Fibroblast of gingiva (primary cell): ENCODE data around the gene MLH1.
A peak's percentile ranks its signal among the peaks of the same experiment; 100 is the strongest.

Source experiments
- DNase-seq: peaks from one replicate; pipeline ENCODE4 v3.0.0-alpha.2; 2011; ENCODE audit warnings: low read depth

The MLH1 gene

DNA sequence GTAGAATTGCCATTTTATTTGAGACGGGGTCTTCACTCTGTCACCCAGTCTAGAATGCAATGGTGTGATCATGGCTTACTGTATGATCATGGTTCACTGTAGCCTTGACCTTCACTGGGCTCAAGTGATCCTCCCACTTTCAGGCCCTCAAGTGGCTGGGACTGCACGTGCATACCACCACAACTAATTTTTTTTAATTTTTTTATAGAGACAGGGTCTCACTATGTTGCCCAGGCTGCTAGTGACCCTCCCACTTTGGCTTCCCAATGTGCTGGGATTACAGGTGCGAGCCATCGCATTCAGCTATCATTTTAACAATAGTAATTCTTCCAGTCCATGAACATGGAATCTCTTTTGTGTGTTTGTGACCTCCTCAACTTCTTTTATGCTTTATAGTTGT is 12.3 kb upstream of the MLH1 start:
- DNase-seq = no peak

DNA sequence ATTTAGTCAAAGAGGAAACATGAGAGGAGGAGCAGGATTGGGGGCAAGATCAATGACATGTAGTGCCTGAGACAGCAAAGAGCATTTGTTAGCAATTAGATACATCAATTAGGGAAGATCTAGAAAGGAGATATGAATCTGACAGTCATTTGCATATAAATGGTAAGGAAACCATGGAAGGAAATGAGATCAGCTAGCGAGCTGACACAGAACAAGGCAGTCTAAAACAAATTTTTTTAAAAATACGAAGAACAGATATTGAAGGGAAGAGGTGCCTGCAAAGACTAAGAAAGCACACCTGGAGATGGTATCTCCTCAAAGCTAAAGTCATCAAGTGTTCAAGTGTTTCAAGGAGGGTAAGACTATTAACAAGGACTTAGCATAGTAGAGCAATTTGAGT is 5.0 kb upstream of the MLH1 start:
- no peak for DNase-seq

DNA sequence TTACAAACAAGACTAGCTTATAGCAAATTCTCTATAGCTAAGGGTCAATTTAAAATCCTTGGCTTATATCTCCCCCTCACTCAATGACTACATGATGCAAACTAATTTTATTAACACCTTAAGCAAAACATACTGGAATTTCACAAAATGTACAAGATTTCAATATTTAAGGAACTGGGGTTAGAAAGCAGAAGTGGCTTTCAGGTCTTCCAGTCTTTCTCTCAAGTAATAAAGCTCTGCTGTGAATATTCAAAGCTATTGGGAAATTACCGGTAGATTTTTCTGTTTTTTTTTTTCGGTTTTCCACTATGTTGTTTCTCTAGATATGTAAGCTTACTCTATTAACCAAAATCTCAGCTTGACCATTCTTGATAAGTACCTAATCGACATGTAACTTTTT is 4.3 kb upstream of the MLH1 start:
- no peak for DNase-seq

DNA sequence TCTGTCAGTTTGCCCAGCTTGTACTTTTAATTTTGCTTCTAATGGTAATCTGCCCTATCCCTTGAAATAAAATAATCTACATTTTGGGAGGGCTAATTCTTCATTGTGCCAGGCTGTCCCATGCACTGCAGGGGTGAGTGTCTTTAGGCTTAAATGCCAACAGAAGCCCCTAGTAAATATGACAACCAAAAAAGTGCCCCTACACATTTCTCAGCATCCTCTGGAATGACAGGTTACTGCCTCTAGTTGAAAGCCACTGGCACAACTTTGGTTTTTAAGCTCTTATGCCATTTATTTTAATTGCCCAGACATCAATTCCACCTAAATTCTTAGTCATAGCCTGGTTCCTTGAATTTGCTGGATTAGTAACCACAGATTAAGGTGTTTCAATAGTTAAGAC is 3.8 kb upstream of the MLH1 start:
- no peak for DNase-seq

DNA sequence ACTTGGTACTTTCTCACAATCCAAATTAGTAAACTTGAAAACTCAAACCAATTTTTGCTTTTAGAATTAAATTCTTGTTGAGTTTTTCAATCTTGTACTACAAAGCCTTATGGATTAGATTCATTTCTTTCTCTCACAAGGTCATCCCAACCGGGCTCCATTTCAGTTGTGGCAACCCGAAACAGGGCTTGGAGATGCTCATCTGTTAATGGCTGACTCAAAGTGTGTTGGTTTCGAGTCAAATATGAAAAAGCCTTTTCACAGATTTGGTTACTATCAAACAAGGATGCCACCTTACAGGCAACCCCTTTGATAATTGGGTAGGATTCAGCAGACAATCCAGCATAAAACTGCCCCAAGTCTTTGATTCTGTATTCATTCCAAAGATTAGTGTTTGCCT is 2.2 kb upstream of the MLH1 start:
- DNase-seq = no peak

DNA sequence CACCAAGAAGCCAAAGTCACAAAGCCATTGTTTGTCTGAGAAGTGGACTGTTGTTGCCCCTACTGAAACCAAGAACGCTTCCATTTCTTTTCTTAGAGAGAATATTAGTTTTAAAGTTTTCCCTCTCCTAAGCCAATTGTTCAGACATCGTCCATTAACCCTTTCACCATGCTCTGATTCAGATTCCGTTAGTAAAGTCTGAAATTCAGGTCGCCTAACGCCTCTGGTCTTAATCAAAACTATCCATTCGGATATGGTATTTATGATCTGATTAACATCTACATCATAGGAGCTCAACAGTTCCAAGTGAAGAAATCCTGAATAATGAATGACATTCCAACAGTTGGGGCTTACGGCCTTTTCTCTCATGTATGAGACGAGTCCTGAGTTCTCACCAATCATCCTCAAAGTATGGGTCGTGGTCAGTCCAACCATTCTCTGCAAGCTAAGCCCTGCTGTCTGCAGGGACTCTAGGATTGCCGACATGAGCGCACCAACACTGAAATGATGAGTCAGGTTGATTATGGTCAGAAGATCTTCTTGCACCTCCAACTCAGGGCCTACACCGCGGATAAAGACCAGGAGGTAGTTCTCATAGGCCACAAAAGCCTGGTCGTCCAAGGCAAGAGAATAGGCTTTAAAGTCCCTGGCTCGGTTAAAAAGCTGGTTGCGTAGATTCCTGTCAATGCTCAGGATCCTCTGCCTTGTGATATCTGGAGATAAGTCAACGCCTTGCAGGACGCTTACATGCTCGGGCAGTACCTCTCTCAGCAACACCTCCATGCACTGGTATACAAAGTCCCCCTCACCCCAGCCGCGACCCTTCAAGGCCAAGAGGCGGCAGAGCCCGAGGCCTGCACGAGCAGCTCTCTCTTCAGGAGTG is 1.2 kb upstream of the MLH1 start:
- DNase-seq = peak; percentile 62

DNA sequence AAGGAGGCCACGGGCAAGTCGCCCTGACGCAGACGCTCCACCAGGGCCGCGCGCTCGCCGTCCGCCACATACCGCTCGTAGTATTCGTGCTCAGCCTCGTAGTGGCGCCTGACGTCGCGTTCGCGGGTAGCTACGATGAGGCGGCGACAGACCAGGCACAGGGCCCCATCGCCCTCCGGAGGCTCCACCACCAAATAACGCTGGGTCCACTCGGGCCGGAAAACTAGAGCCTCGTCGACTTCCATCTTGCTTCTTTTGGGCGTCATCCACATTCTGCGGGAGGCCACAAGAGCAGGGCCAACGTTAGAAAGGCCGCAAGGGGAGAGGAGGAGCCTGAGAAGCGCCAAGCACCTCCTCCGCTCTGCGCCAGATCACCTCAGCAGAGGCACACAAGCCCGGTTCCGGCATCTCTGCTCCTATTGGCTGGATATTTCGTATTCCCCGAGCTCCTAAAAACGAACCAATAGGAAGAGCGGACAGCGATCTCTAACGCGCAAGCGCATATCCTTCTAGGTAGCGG is 452 bp upstream of the MLH1 start, which contains the start of gene EPM2AIP1:
TSS of gene EPM2AIP1 (minus strand) at position 326 of the 520 bp plus-strand sequence. CDS start at position 272, 54 bp downstream.
- no peak for DNase-seq

DNA sequence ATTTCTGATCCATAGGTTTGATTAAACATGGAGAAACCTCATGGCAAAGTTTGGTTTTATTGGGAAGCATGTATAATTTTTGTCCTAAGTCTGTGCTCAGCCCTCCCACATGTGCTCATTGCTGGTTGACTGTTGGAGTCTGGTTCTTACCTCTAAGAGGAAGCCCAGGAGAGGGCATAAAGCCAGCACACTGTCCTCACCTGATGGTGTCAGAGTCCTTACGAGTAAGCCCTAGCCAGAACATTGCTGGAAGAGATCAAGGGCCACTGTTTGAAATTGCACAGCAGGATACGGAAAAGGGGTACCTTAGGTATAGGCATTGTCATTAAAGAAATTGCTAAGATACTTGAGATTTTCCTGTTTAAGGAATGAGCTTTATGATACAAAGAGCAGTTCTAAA is 21.3 kb downstream of the MLH1 start:
- no peak for DNase-seq

DNA sequence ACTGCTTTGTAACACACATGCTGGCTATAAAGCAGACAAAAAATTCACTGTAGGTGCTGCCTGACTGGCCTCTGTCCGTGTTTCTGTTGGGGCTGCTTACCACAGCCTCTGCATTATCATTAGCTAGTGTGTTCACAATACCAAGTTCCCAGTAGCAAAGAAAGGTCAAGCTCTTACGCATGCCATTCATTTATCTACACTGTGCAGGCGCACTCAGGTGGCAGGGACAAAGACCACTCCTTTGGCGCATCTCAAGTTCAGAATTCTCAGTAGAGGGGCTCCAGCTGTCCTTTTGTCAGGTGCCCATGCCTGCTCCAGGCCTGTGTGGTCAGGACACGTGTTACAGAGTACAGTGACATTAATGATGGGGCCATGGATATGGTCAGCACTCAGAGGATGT is 22.3 kb downstream of the MLH1 start:
- DNase-seq = no peak

DNA sequence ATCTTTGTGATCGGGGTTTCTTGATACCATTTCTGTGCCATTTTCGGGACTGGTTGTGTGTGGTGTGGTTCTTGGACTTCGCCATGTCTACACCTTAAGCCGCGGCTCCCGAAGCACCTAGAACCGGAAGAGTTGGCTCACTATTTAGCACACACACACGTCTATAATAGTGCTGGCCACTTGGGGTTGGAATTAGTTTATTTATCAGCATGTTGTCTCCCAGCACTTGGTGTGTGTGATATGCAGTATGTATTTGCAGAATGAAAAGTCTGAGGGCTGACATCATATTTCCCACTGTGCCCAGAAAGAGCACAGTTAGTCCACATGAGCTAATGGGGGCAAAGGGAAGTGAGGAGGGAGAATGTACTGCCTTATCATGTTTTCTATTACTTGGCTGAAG is 23.6 kb downstream of the MLH1 start:
- no peak for DNase-seq

DNA sequence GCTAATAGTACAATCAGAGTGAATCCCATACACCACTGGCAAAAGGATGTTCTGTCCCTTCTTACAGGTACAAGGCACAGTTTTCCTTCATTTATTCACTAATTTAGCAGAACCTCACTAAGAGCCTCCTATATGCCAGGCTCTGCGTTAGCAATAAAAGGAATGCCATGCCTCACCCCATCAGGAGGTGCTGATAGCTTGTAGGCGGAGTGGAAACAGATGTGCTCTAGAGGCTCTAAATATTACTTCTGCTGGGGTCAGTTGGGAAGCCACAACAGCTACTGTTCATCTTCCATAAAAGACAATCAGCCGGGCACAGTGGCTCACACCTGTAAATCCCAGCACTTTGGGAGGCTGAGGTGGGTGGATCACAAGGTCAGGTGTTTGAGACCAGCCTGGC is 24.4 kb downstream of the MLH1 start:
- no peak for DNase-seq

DNA sequence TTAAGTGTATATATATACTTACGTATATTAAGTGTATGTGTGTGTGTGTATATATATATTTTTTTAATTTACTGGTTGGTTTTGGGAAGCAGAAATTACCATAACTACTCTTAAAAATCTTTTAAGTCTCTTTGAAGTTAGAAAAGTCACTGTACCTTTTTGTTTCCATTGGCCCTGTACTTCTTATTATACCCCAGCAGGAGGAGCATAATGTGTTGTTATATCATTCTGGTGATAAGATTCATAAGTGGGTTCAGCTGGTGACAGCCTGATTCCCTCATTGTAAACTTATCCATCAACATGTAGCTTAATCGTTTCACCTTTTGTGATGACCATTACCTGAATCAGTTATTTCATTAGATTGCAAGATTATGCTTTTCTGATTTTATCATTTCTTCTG is 30.8 kb downstream of the MLH1 start:
- DNase-seq = peak; percentile 21

DNA sequence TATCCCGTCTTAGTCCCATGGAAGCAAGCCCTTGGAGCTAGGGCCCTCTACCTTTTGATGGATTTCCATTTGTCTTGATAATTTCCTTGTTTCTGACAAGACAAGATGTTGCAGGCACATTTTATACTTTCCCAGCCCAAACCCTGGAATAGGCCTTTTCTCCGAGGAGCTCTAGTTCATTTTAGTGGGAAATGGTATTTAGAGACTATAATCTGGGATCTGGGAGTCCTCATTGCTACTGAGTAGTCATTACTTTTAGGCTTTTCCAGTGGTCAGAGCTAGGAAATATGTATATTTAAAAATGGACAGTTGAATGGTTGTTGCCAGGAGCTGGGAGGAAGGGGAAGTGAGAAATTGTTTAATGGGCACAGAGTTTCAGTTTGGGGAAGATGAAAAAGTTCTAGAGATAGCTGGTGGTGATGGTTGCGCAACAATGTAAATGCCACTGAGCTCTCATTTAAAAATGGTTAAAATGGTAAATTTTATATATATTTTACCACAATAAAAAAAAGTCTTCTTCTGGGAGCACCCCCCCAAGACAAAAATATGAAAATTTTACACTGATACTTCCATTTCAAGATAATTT is 31.6 kb downstream of the MLH1 start:
- no peak for DNase-seq

DNA sequence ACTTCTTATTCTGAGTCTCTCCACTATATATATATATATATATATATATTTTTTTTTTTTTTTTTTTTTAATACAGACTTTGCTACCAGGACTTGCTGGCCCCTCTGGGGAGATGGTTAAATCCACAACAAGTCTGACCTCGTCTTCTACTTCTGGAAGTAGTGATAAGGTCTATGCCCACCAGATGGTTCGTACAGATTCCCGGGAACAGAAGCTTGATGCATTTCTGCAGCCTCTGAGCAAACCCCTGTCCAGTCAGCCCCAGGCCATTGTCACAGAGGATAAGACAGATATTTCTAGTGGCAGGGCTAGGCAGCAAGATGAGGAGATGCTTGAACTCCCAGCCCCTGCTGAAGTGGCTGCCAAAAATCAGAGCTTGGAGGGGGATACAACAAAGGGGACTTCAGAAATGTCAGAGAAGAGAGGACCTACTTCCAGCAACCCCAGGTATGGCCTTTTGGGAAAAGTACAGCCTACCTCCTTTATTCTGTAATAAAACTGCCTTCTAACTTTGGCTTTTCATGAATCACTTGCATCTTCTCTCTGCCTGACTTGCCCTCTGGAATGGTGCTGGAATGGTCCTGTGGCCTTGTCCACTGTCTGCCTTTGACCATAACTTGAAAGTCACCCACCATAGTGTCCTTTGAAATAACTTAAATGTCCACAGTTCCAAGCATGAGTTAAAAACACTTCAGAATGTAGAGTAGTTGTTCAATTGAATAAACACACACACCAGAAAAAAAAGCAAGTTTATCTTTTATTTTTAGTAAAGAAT is 32.4 kb downstream of the MLH1 start:
- DNase-seq = no peak

DNA sequence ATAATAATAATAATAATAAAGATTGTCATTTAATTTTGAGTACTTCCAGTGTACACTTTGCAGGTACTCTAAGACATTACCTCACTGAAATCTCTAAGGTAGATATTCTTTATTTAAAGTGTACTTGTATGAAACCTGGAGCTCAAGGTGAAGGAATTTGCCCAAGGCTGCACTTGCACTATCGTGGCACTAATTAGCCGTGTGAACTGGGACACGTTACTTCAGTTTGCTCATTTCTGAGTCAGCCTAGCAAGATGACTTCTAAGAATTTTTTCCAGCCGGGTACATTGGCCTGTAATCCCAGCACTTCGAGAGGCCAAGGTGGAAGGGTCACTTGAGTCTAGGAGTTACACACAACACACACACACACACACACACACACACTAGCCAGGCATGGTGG is 33.5 kb downstream of the MLH1 start:
- DNase-seq = no peak

DNA sequence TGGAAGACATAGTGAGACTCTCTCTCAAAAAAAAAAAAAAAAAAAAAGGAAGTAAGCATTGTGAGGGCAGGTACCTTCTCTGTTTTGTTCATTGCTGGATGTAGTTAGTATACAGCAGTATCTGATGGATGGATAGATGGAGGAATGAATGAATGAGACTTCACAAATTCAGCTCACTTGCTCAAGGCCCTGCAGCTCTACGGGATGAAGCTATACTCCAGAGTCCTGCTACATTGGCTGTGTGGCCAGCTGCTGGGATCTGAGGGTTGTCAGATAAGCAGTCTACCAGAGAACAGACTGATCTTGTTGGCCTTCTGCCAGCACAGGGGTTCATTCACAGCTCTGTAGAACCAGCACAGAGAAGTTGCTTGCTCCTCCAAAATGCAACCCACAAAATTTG is 35.0 kb downstream of the MLH1 start:
- DNase-seq = no peak

DNA sequence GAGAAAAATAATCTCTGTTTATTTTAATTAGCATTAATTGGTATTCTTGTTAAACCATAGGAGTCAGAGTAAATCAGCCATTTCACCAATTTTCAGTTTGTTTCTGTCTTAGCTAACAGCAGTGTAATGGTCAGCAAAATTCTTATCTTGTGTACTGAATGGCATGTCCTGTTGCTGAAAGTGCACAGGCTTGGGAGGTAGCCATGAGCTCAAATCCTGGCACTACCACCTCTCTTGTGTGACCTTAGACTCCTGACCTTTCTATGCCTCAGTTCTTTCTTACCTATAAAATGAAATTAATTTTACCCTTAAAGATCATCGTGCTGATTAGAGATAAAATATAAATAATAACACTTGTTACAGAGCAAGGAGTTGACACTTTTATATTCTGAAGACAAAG is 35.8 kb downstream of the MLH1 start:
- DNase-seq = no peak

DNA sequence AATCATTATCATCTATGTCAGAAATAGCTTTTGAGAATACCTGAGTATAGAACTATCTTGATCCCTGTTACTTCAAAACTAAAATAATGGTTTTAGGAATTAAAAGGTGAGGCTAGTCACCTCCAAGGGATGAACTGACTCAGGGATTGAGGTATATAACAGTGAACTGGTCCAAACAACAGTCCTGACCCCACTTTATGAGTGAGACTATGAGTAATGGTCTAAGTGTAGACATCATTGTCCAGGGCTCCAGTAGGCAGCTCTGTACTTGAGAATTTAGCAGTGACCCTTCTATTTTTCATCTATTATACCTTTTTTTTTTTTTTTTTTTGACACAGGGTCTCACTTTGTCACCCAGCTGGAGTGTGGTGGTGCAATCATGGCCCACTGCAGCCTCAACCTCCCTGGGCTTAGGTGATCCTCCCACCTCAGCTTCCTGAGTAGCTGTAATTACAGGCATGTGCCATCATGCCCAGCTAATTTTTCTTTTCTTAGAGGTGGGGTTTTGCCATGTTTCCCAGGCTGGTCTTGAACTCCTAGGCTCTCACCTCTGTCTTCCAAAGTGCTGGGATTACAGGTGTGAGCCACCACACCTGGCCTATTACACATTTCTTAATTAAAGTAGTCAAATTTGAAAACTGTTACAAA is 36.3 kb downstream of the MLH1 start:
- DNase-seq = no peak

DNA sequence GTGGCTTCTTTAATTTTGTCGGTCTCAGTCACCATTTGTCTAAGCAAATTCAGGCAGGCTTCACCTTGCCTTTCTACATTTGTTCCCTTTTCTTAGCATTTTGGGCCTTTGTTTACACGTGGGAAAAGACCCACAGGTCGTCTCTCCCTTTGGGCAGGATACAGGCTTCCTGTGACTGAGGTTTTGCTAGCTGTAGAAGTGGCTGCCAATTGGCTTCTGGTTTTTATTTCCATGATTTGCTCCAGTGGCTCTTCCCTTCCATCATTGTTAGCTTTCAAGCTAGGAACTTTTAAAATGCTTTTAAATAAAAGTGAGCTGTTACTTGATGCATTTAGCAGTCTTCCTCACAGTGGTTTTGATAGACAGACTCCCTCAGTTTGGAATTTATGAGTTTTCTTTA is 37.3 kb downstream of the MLH1 start:
- no peak for DNase-seq

DNA sequence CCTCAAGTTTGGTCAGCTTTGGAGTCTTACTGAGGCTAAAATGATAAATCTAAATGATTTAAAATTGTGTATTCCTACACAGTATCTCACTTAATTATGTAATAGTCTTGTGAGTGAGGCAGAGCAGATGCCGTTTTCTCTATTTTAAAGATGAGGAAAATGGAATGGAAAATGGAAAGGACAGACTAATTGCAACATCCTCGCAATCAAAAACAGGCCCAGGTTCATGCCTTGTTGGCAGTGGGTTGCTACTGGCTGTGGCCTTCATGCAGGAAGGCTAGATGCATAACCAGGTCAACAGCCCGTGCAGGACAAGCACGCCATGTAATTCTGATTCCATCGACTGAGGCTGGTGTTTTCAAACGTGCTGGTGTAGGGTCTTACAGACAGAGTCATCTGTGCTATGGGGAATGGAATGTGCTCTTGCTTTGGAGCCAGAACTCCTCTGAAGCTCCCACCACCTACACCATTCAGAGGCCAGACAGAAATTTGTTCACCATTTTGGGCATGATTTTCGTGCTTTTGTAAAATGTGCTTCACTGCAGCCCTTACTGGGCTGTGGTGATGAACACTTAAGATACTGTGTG is 37.9 kb downstream of the MLH1 start:
- DNase-seq = peak; percentile 51

DNA sequence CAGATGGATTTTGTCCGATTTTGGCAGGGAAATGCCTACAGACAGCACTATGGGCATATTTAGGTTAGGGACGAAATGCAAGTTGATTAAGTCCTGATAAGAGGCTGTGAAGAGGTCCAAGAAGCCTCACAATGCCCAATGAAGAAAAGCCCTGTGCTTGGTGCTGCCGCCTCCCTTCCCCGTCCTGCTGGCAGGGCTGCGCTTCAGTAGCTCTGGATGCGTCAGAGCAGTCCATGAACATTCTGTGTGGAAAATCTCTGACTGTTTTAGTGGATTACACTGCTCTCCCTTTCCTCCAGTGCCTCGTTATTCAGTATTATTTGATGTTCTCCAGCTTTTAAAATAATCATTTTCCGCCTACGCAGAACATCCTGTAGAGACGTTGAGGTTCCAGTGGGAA is 39.6 kb downstream of the MLH1 start:
- DNase-seq = no peak

DNA sequence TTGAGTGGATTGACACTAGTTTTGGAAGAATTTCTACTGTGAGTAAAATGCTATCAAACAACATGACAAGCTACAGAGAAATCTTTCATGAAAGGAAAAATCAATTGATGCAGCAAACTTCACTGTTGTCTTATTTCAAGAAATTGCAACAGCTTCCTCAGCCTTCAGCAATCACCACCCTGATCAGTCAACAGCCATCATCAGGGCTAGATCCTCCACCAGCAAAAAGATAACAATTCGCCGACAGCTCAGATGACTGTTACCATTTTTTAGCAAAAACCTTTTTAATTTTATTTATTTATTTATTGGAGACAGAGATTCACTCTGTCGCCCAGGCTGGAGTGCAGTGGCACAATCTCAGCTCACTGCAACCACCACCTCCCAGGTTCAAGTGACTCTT is 44.0 kb downstream of the MLH1 start:
- no peak for DNase-seq
